ENCODE data around the gene TARS1. TPM values are rescaled to one million over a fixed set of nuclear protein-coding genes. Genes with fewer than 3 reads are reported as not detected.
A peak's percentile ranks its signal among the peaks of the same experiment; 100 is the strongest.

The TARS1 gene
- total RNA-seq (100 to 1,000 TPM in 1 of 6 donors, 10 to 100 TPM in 5; 44.5 to 161 (median 57.0) TPM), polyA plus RNA-seq (10 to 100 TPM; 42.6 to 43.8 TPM)

- Histone ChIP-seq H3K4me1 (peaks cover 10 to 29% (median 12%) of the 10 kb centered on the region in 3 donors), H3K9me3 (no peaks in the 10 kb centered on the region), H3K36me3 (peaks cover 0 to 5% (median 2%) of the 10 kb centered on the region in 3 donors), H3K27ac (peak within 1 kb of the TSS; percentile 67 to 86 (median 86)), H3K27me3 (no peaks in the 10 kb centered on the region), H3K4me3 (peak within 1 kb of the TSS; percentile 50 to 72 (median 54))
- TF ChIP-seq CTCF (IDR thresholded peaks at IDR 0.05), result no peak
- FAIRE-seq, result peak; percentile 86
- ATAC-seq, result peak; percentile 91 to 95 (median 94)
- WGBS, 2 donors, result 0 to 1% methylated on average over 52 of the region's 52 CpGs
- intact Hi-C loops (cut with DNase I), result no loop called here
- peak; percentile 95 to 100 (median 98) for DNase-seq
Measured at GRCh38 chr5:33440482-33441240, at the start of gene TARS1. Gene TARS1 (plus strand): TSS chr5:33440965. CDS start chr5:33441087, 122 bp downstream.

- no peaks in the 10 kb centered on the region for H3K4me1 ChIP-seq
- no peak overlapping the region for H3K4me3 ChIP-seq
- H3K9me3 ChIP-seq, result no peaks in the 10 kb centered on the region
- no peaks in the 10 kb centered on the region for H3K27me3 ChIP-seq
- ATAC-seq (no peak), FAIRE-seq (no peak), DNase-seq (no peak)
- H3K27ac ChIP-seq, result no peak overlapping the region
- WGBS, 2 donors, result 48 to 59% methylated on average over 1 of the region's 1 CpG
- H3K36me3 ChIP-seq, result no peaks in the 10 kb centered on the region
- intact Hi-C loops (cut with DNase I), result no loop called here
- TF ChIP-seq CTCF (IDR thresholded peaks at IDR 0.05), result no peak
Measured at GRCh38 chr5:33398501-33398900, 42.3 kb upstream of the TARS1 start.

DNA sequence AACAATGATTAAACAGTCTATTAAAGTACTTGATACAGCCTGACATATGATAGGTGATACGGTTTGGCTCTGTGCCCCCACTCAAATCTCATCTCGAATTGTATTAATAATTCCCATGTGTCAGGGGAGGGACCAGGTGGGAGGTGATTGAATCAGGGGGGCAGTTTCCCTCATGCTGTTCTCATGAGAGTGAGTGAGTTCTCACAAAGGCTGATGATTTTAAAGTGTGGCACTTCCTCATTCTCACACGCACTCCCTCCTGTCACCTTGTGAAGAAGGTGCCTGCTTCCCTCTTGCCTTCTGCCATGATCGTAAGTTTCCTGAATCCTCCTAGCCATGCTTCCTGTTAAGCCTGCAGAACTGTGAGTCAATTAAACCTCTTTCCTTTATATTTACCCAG, 40.1 kb upstream of the TARS1 start:
- ATAC-seq (peak in 1 of 4 donors; percentile 27), FAIRE-seq (no peak)

DNA sequence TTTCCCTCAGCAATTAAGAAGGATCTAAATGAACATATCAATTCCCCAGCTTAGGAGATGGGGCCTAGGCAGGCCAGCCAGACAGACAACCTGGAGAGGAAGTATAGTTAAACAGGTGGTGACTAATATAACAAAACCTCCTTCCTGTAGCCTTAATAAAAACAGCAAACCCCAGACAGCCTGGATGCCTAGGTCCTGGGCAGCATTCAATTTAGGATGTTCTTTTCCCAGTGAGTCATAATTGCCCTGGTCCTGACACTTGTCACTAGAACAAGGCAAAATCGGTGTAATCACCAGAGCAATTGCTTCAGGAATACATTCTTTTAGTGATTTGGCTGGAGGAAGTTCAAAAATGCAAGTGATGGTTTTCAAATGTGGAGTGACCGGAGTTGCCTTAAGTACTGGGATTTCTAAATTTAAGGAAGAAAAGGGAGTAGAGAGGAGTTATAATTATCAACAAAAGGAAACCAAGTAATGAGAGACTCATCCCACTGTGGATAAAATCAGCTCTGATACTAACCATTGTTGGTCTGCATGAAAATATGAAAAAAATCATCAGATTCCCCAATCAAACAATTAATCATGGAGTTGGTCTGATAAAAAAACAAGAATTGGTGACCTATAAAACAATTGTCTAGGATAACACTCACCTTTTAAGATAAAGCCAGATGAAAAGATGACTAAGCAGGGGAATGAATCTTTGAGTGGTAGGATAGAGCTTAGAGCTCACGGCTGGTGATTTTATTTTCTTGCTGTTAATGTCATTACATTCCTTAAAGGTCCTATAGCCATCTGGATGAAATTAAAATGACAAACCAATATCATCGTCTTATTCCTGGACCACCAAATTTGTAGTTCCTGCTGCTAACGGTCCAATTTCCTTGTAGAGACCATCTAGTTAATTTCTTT, 39.0 kb upstream of the TARS1 start:
- WGBS, 2 donors, result 44 to 56% methylated on average over 5 of the region's 5 CpGs
- H3K4me3 ChIP-seq, result no peak overlapping the region
- H3K4me1 ChIP-seq, result no peaks in the 10 kb centered on the region
- no peaks in the 10 kb centered on the region for H3K9me3 ChIP-seq
- H3K27ac ChIP-seq, result no peak overlapping the region
- ATAC-seq (peak in 3 of 4 donors; percentile 25 to 50 (median 25)), FAIRE-seq (no peak), DNase-seq (no peak)
- TF ChIP-seq CTCF (IDR thresholded peaks at IDR 0.05), result no peak
- intact Hi-C loops (cut with DNase I), result no loop called here
- H3K36me3 ChIP-seq, result no peaks in the 10 kb centered on the region
- H3K27me3 ChIP-seq, result no peaks in the 10 kb centered on the region

More for the DNA sequence above, 40.1 kb upstream of the TARS1 start:
- Histone ChIP-seq H3K27me3 (no peaks in the 10 kb centered on the region), H3K27ac (no peak overlapping the region), H3K4me1 (no peaks in the 10 kb centered on the region), H3K4me3 (no peak overlapping the region), H3K9me3 (no peaks in the 10 kb centered on the region), H3K36me3 (no peaks in the 10 kb centered on the region)
- WGBS, 2 donors, result 21 to 33% methylated on average over 4 of the region's 4 CpGs
- no peak for DNase-seq
- TF ChIP-seq CTCF (IDR thresholded peaks at IDR 0.05), result no peak
- intact Hi-C loops (cut with DNase I), result no loop called here
